CD4-positive, alpha-beta T cell (primary cell): Measurements from ENCODE around the gene APP. TPM values are rescaled to one million over a fixed set of nuclear protein-coding genes. Genes with fewer than 3 reads are reported as not detected.

Experiments
- ATAC-seq: fragments of 200-7000 bp; cut with Tn5 transposase; one replicate; pipeline ENCODE4 v1.10.0; 2022; ENCODE audit warnings: mild to moderate bottlenecking; ENCODE audit not compliant: poor library complexity
- CTCF ChIA-PET: fragments of 350-600 bp; sonication (Branson Sonifier 250); formaldehyde crosslinking; loops from one replicate; lab custom pipeline; 2021; ENCODE audit warnings: antibody characterized with exemption, inconsistent platforms; lab: Charles Lee
- POLR2A ChIA-PET: fragments of 350-600 bp; sonication (Branson Sonifier 250); formaldehyde crosslinking; loops from one replicate; lab custom pipeline; 2021; ENCODE audit warnings: antibody characterized with exemption, inconsistent platforms; lab: Charles Lee
- DNase-seq, 14 experiments: peaks; one replicate each; pipeline ENCODE4 v3.0.0-alpha.2; 2013 to 2020; ENCODE audit warnings: mixed read lengths in 2 of 14
- H3K27ac ChIP-seq, 2 donors: one replicate each; pipeline versions ENCODE4 v1.5.1 to v1.7.0; 2013; ENCODE audit warnings: low read length in 2 of 2, low read depth in 1 of 2, mild to moderate bottlenecking in 1 of 2
- H3K27me3 ChIP-seq, 2 experiments: 1 replicate in 1 of 2; 2 replicates in 1 of 2; pipeline versions ENCODE4 v1.6.1 to v1.7.0; 2013; ENCODE audit warnings: low read length in 2 of 2, control low read depth in 1 of 2, mild to moderate bottlenecking in 1 of 2, moderate library complexity in 1 of 2; ENCODE audit not compliant: insufficient read depth in 2 of 2, control insufficient read depth in 1 of 2
- H3K36me3 ChIP-seq: one replicate; pipeline ENCODE4 v1.6.1; 2013; ENCODE audit warnings: low read length, control low read depth; ENCODE audit not compliant: insufficient read depth
- H3K4me1 ChIP-seq: one replicate; pipeline ENCODE4 v1.6.1; 2013; ENCODE audit warnings: low read length, control low read depth; ENCODE audit not compliant: insufficient read depth
- H3K4me3 ChIP-seq: one replicate; pipeline ENCODE4 v1.5.1; 2013; ENCODE audit warnings: mild to moderate bottlenecking, low read length, moderate library complexity
- H3K9me3 ChIP-seq, 2 experiments: 1 replicate in 1 of 2; 2 replicates in 1 of 2; pipeline versions ENCODE4 v1.6.1 to v1.7.0; 2013; ENCODE audit warnings: low read length in 2 of 2, mild to moderate bottlenecking in 2 of 2, control low read depth in 1 of 2, moderate library complexity in 1 of 2; ENCODE audit not compliant: control insufficient read depth in 1 of 2, insufficient read depth in 1 of 2
- H3K27ac Mint-ChIP-seq: one replicate; pipeline ENCODE4 v1.8.0; 2020; ENCODE audit warnings: mixed read lengths
- H3K27me3 Mint-ChIP-seq: one replicate; pipeline ENCODE4 v1.8.0; 2021; ENCODE audit warnings: mixed read lengths
- H3K36me3 Mint-ChIP-seq: one replicate; pipeline ENCODE4 v1.8.0; 2021; ENCODE audit warnings: low read depth, mixed read lengths
- H3K4me1 Mint-ChIP-seq: one replicate; pipeline ENCODE4 v1.8.0; 2021; ENCODE audit warnings: low read depth, mixed read lengths
- H3K4me3 Mint-ChIP-seq: one replicate; pipeline ENCODE4 v1.8.0; 2020; ENCODE audit warnings: mild to moderate bottlenecking, mixed read lengths
- H3K9me3 Mint-ChIP-seq: one replicate; pipeline ENCODE4 v1.8.0; 2020; ENCODE audit warnings: mixed read lengths
- CTCF ChIP-seq: fragments of 200-600 bp; IDR thresholded peaks from one replicate; pipeline ENCODE4 v1.8.0; 2022; ENCODE audit warnings: antibody characterized with exemption, mild to moderate bottlenecking
- intact Hi-C, 2 experiments: fragments of 100-400 bp; cut with DNase I in 1 of 2; cut with micrococcal nuclease in 1 of 2; formaldehyde crosslinking; loops; one replicate each; pipeline versions ENCODE4 v1.15.1 to v1.9.0; 2023 to 2025; cut with DNase I, micrococcal nuclease
- total RNA-seq, 174 experiments: library from RNA in 2 of 174; stranded (reverse) in 2 of 174; gene quantifications; one replicate each; pipeline ENCODE4 v1.2.3 and lab custom pipeline; 2021 to 2026

APP gene
- total RNA-seq, 2 experiments from 2014 or later, result 43.6 to 44.4 TPM

- Histone ChIP-seq H3K4me1 (peaks cover 8% of the 10 kb centered on the region), H3K27me3 (no peaks in the 10 kb centered on the region), H3K4me3 (no peak overlapping the region), H3K9me3 (no peaks in the 10 kb centered on the region), H3K27ac (no peak overlapping the region), H3K36me3 (no peaks in the 10 kb centered on the region)
- Mint-ChIP-seq H3K9me3 (no peaks in the 10 kb centered on the region), H3K4me3 (no peak overlapping the region), H3K27ac (no peak overlapping the region), H3K27me3 (no peaks in the 10 kb centered on the region), H3K36me3 (no peaks in the 10 kb centered on the region), H3K4me1 (peaks cover 49% of the 10 kb centered on the region)
- ChIA-PET CTCF (no interaction called here), POLR2A (no interaction called here)
- TF ChIP-seq CTCF, result no peak
- intact Hi-C loops, result no loop called here
- ATAC-seq, result no peak
- DNase-seq, result no peak
Observed at GRCh38 chr21:26064506-26064905, 106.1 kb downstream of the APP start.

GRCh38 chr21:26061437-26061836 lies 109.1 kb downstream of the APP start:
- Histone ChIP-seq H3K4me3 (no peak overlapping the region), H3K27ac (no peak overlapping the region), H3K9me3 (no peaks in the 10 kb centered on the region), H3K36me3 (no peaks in the 10 kb centered on the region), H3K4me1 (no peaks in the 10 kb centered on the region), H3K27me3 (no peaks in the 10 kb centered on the region)
- DNase-seq (no peak), ATAC-seq (no peak)
- H3K27me3 Mint-ChIP-seq, result no peaks in the 10 kb centered on the region
- H3K27ac Mint-ChIP-seq, result no peak overlapping the region
- CTCF ChIA-PET, result interaction anchor here (1.1 kb wide), 1 partner anchor 109 kb away, joined by 4 read pairs; the partner anchor contains the start of gene APP
- no peaks in the 10 kb centered on the region for H3K9me3 Mint-ChIP-seq
- TF ChIP-seq CTCF, result no peak
- POLR2A ChIA-PET, result no interaction called here
- H3K4me3 Mint-ChIP-seq, result no peak overlapping the region
- H3K36me3 Mint-ChIP-seq, result no peaks in the 10 kb centered on the region
- intact Hi-C loops, result no loop called here
- H3K4me1 Mint-ChIP-seq, result peaks cover 27% of the 10 kb centered on the region

GRCh38 chr21:26060335-26061115 lies 110.0 kb downstream of the APP start:
- TF ChIP-seq CTCF, result no peak
- Mint-ChIP-seq H3K27me3 (no peaks in the 10 kb centered on the region), H3K4me1 (peaks cover 31% of the 10 kb centered on the region), H3K36me3 (no peaks in the 10 kb centered on the region), H3K4me3 (no peak overlapping the region), H3K27ac (no peak overlapping the region), H3K9me3 (no peaks in the 10 kb centered on the region)
- Histone ChIP-seq H3K27ac (no peak overlapping the region), H3K4me1 (no peaks in the 10 kb centered on the region), H3K4me3 (no peak overlapping the region), H3K36me3 (no peaks in the 10 kb centered on the region), H3K27me3 (no peaks in the 10 kb centered on the region), H3K9me3 (no peaks in the 10 kb centered on the region)
- ChIA-PET POLR2A (no interaction called here), CTCF (interaction anchor here (1.1 kb wide), 1 partner anchor 110 kb away, joined by 4 read pairs; the partner anchor contains the start of gene APP)
- no peak for ATAC-seq
- no peak for DNase-seq
- intact Hi-C loops, result no loop called here
